Measurements from ENCODE around the gene RS1. TPM values are rescaled to one million over a fixed set of nuclear protein-coding genes. Genes with fewer than 3 reads are reported as not detected.

Gene RS1
- total and polyA plus RNA-seq, 2 of the 4 experiments (the other 2 are of a cell fraction) = not detected

GRCh38 chrX:18640686-18641085, 31.2 kb downstream of the RS1 start:
- Histone ChIP-seq H3K23ac (ENCODE audit: low read depth, low read length) (no peak overlapping the region), H3K9ac (ENCODE audit: low read depth, low read length) (no peak overlapping the region), H2BK5ac (ENCODE audit: low read depth, low read length, poor library complexity, severe bottlenecking) (no peak overlapping the region), H3K14ac (replicated peaks; ENCODE audit: low read depth, low read length) (no peak overlapping the region), H3K4ac (ENCODE audit: low read depth, low read length) (no peak overlapping the region), H2AK5ac (ENCODE audit: low read depth, low read length) (no peak overlapping the region), H3K27me3 (ENCODE audit: control insufficient read depth, insufficient read depth, low read length) (no peaks in the 10 kb centered on the region), H4K5ac (ENCODE audit: low read depth, low read length) (no peak overlapping the region), H3K9me1 (ENCODE audit: insufficient read depth, low read length) (no peaks in the 10 kb centered on the region), H2BK120ac (ENCODE audit: low read depth, low read length) (no peak overlapping the region), H3K4me2 (ENCODE audit: low read depth, low read length) (no peak overlapping the region), H2BK15ac (ENCODE audit: low read depth, low read length) (no peak overlapping the region), H2AK9ac (replicated peaks; ENCODE audit: low read depth, low read length, poor library complexity) (no peak overlapping the region), H3K27ac (ENCODE audit: insufficient read depth, low read length) (no peak overlapping the region), H3K4me1 (ENCODE audit: control insufficient read depth, insufficient read depth, low read length) (no peaks in the 10 kb centered on the region), H3K79me1 (ENCODE audit: low read depth in 1 of 2, low read length in 2 of 2) (no peaks in the 10 kb centered on the region), H3K9me3 (ENCODE audit: control insufficient read depth, insufficient read depth, low read length) (no peaks in the 10 kb centered on the region; the same call in 1 of the 2 replicates), H4K8ac (ENCODE audit: low read depth in 2 of 2, low read length in 2 of 2) (no peak overlapping the region), H4K20me1 (ENCODE audit: insufficient read depth, low read length) (no peaks in the 10 kb centered on the region), H3K18ac (ENCODE audit: low read depth, low read length) (no peak overlapping the region), H4K91ac (ENCODE audit: insufficient read depth, low read depth, low read length) (no peak overlapping the region), H2BK20ac (ENCODE audit: low read depth, low read length) (no peak overlapping the region), H2AFZ (replicated peaks; ENCODE audit: low read length, poor library complexity) (no peak overlapping the region), H3K4me3 (ENCODE audit: insufficient read depth, low read depth, low read length) (no peak overlapping the region), H3K56ac (ENCODE audit: extremely low read depth, insufficient read depth, low read length) (no peak overlapping the region), H3K36me3 (ENCODE audit: control insufficient read depth, insufficient read depth, low read length) (no peaks in the 10 kb centered on the region)
- ChIA-PET POLR2A (ENCODE audit: unreplicated experiment) (no interaction called here), CTCF (interaction anchor here (0.5 kb wide), 1 partner anchor 1222 kb away, joined by 3 read pairs; no protein-coding TSS in a partner anchor)
- no peak for DNase-seq
- in situ Hi-C loops (cut with MboI; ENCODE audit: low sequenced_read_pairs) = no loop called here
- TF ChIP-seq CHD1 (IDR thresholded peaks at IDR 0.05; ENCODE audit: low read depth, low read length) = no peak
- no peak for TF ChIP-seq ELK1 (IDR thresholded peaks at IDR 0.05; ENCODE audit: borderline replicate concordance, low read depth, low read length)
- TF ChIP-seq RAD21 (IDR thresholded peaks at IDR 0.05; ENCODE audit: low read length) = no peak
- TF ChIP-seq USF2 (IDR thresholded peaks at IDR 0.05; ENCODE audit: low read depth, low read length) = no peak
- TF ChIP-seq MXI1 (IDR thresholded peaks at IDR 0.05; ENCODE audit: borderline replicate concordance, low read depth, low read length) = no peak
- no peak for TF ChIP-seq MAZ (IDR thresholded peaks at IDR 0.05; ENCODE audit: borderline replicate concordance, low read depth, low read length)
- TF ChIP-seq RCOR1 (IDR thresholded peaks at IDR 0.05; ENCODE audit: insufficient replicate concordance, low read length) = no peak
- no peak for TF ChIP-seq NFE2L2 (IDR thresholded peaks at IDR 0.05; ENCODE audit: low read depth, low read length)
- TF ChIP-seq BHLHE40 (IDR thresholded peaks at IDR 0.05; ENCODE audit: low read depth, low read length) = no peak
- TF ChIP-seq FOS (IDR thresholded peaks at IDR 0.05; ENCODE audit: low read depth, low read length) = no peak
- TF ChIP-seq POLR2A (IDR thresholded peaks at IDR 0.05; ENCODE audit: low read depth, low read length) = no peak
- no peak for TF ChIP-seq MAFK (IDR thresholded peaks at IDR 0.05; ENCODE audit: low read depth, low read length)
- no peak for TF ChIP-seq SMC3 (IDR thresholded peaks at IDR 0.05; ENCODE audit: low read depth, low read length)
- TF ChIP-seq RFX5 (IDR thresholded peaks at IDR 0.05; ENCODE audit: low read depth, low read length) = no peak
- no peak for TF ChIP-seq CEBPB (IDR thresholded peaks at IDR 0.05; ENCODE audit: low read depth, low read length)
- TF ChIP-seq CTCF (conservative IDR thresholded peaks at IDR 0.05; ENCODE audit: low read depth, low read length) = no peak
- 40% methylated on average over 4 of the region's 10 CpGs; no CpG with 5 or more reads in 1 of the 2 experiments for WGBS, 2 experiments (ENCODE audit: extremely low coverage in 2 of 2, insufficient read length in 1 of 2)
- no peak for ATAC-seq (ENCODE audit: low read depth)
- intact Hi-C loops (cut with micrococcal nuclease) = no loop called here
- BruUV-seq (replicated peaks) = no TSS peak
- dilution Hi-C loops (cut with HindIII; ENCODE audit: low sequenced_read_pairs, unreplicated experiment) = no loop called here

Data from IMR-90 (cell line).